ENCODE data around the gene METTL2B. TPM values are rescaled to one million over a fixed set of nuclear protein-coding genes. Genes with fewer than 3 reads are reported as not detected.

Gene METTL2B
- total RNA-seq, 2 donors from 2014 or later: 16.2 to 28.9 TPM

DNA sequence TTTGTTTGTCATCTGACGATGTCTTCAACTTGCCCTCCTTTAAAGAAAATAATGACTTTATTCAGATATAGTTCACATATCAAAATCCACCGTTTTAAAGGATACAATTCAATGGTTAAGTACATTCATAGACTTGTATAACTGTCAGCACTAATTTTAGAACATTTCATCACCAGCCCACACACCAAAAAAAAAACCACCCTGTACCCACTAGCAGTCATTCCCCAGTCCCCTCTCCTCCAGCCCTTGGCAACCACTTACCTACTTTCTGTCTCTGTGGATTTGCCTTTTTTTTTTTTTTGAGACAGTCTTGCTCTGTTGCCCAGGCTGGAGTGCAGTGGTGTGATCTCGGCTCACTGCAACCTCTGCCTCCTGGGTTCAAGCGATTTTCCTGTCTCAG lies 26.1 kb upstream of the METTL2B start:
- H3K36me3 ChIP-seq: no peaks in the 10 kb centered on the region
- intact Hi-C loops (cut with DNase I): loop anchor here (10.0 kb wide), 1 partner anchor 46 kb away; the partner anchor contains the start of gene IMPDH1
- H3K9me3 ChIP-seq: no peaks in the 10 kb centered on the region
- DNase-seq (ENCODE audit: low spot score): no peak
- no peaks in the 10 kb centered on the region for H3K27me3 ChIP-seq (replicated peaks; ENCODE audit: insufficient read depth)
- H3K27ac ChIP-seq: peak overlapping the region in 1 of 2 donors; percentile 36
- no peaks in the 10 kb centered on the region for H3K4me1 ChIP-seq (replicated peaks)
- TF ChIP-seq POLR2A (IDR thresholded peaks at IDR 0.05): no peak
- no peak for TF ChIP-seq POLR2AphosphoS5 (IDR thresholded peaks at IDR 0.05)
- TF ChIP-seq, protein P1, sequence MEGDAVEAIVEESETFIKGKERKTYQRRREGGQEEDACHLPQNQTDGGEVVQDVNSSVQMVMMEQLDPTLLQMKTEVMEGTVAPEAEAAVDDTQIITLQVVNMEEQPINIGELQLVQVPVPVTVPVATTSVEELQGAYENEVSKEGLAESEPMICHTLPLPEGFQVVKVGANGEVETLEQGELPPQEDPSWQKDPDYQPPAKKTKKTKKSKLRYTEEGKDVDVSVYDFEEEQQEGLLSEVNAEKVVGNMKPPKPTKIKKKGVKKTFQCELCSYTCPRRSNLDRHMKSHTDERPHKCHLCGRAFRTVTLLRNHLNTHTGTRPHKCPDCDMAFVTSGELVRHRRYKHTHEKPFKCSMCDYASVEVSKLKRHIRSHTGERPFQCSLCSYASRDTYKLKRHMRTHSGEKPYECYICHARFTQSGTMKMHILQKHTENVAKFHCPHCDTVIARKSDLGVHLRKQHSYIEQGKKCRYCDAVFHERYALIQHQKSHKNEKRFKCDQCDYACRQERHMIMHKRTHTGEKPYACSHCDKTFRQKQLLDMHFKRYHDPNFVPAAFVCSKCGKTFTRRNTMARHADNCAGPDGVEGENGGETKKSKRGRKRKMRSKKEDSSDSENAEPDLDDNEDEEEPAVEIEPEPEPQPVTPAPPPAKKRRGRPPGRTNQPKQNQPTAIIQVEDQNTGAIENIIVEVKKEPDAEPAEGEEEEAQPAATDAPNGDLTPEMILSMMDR (IDR thresholded peaks at IDR 0.05): no peak
- H3K4me3 ChIP-seq: no peak overlapping the region
- WGBS: 57% methylated on average over 4 of the region's 4 CpGs

DNA sequence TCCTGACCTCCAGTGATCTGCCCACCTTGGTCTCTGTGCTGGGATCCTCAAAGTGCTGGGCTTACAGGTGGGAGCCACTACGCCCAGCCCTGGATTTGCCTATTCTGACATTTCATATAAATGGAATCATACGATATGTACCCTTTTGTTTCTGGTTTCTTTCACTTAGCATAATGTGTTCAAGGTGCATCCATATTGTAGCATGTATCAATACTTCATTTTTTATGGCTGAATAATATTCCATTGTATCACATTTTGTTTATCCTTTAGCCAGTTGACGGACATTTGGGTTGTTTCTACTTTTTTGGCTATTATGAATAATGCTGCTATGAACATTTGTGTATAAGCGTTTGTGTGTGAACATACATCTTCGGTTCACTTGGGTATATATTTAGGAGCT lies 25.6 kb upstream of the METTL2B start:
- Histone ChIP-seq H3K9me3 (no peaks in the 10 kb centered on the region), H3K27me3 (replicated peaks; ENCODE audit: insufficient read depth) (no peaks in the 10 kb centered on the region), H3K4me3 (no peak overlapping the region), H3K36me3 (no peaks in the 10 kb centered on the region), H3K4me1 (replicated peaks) (no peaks in the 10 kb centered on the region), H3K27ac (peak overlapping the region in 1 of 2 donors; percentile 36)
- no peak for DNase-seq (ENCODE audit: low spot score)
- TF ChIP-seq POLR2AphosphoS5 (IDR thresholded peaks at IDR 0.05) (no peak), POLR2A (IDR thresholded peaks at IDR 0.05) (no peak)
- TF ChIP-seq, protein P1 (IDR thresholded peaks at IDR 0.05): no peak
- 92% methylated on average over 5 of the region's 5 CpGs for WGBS
- intact Hi-C loops (cut with DNase I): loop anchor here (10.0 kb wide), 1 partner anchor 46 kb away; the partner anchor contains the start of gene IMPDH1

DNA sequence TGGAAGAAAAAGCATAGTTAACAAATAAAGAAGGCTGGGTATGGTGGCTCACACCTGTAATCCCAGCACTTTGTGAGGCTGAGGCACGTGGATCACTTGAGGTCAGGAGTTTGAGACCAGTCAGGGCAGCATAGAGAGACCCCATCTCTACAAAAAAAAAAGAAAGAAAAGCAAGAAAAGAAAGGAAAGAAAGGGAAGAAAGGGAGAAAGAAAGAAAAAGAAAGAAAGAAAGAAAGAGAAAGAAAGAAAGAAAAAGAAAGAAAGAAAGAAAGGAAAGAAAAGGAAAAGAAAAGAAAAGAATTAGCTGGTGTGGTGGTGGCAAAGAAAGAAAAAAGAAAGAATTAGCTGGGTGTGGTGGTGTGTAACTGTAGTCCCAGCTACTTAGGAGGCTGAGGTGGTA lies 24.0 kb upstream of the METTL2B start:
- Histone ChIP-seq H3K4me1 (replicated peaks) (peaks cover 13% of the 10 kb centered on the region), H3K4me3 (no peak overlapping the region), H3K27ac (no peak overlapping the region), H3K9me3 (no peaks in the 10 kb centered on the region), H3K27me3 (replicated peaks; ENCODE audit: insufficient read depth) (no peaks in the 10 kb centered on the region), H3K36me3 (no peaks in the 10 kb centered on the region)
- DNase-seq (ENCODE audit: low spot score): no peak
- no peak for TF ChIP-seq POLR2A (IDR thresholded peaks at IDR 0.05)
- TF ChIP-seq, protein P1 (IDR thresholded peaks at IDR 0.05): no peak
- TF ChIP-seq POLR2AphosphoS5 (IDR thresholded peaks at IDR 0.05): no peak
- WGBS: 76% methylated on average over 1 of the region's 1 CpG
- intact Hi-C loops (cut with DNase I): loop anchor here (10.0 kb wide), 1 partner anchor 48 kb away; the partner anchor contains the start of gene IMPDH1

DNA sequence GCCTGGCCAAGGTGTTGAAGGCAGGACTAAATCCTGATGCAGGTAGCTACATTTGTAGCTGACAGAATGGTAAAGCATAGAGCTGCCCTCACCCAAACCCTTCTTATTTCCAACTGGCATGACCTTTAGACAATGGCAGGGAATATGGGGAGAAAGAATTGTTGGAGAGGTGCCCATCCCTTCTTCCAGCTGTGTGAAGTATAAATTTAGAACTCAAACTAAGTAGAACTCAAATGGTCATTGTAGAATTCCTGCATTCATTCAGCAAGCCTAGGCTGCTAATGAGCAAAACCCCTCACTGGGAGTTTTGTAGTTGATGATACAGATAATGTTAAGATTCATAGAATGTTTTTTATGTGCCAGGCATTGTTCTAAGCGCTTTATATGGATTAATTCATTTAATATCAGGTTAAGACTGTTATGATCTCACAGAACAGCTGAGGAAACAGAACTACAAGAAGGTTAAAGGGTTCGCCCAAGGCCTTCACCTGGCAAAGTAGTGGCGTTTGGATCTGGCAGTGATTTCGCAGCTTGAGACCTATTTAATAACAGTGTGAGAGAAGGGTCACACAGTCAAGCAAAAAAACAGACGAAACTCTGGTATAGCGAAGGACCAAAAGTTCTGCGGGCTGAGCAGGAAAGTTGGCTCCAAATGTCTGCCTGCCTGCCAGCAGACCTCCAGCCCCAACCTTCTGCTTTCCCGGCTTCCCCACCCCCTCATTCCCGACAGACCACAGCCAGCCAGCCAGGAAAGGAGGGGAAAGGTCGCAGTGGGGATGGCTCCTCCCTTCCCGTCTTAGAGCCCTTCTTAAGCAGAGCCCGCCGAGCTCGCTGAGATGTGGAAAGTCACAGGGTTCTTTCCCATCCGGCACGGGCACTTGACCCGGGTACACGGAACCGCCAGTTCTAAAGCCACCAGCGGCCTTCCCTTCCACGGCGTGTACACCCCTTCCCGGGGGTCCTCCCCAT lies 22.4 kb upstream of the METTL2B start:
- TF ChIP-seq POLR2AphosphoS5 (IDR thresholded peaks at IDR 0.05) (peak; percentile 39), POLR2A (IDR thresholded peaks at IDR 0.05) (no peak)
- TF ChIP-seq, protein P1 (IDR thresholded peaks at IDR 0.05): no peak

More for the DNA sequence above, 22.4 kb upstream of the METTL2B start:
- intact Hi-C loops (cut with DNase I): loop anchor here (10.0 kb wide), 1 partner anchor 49 kb away; the partner anchor contains the start of gene IMPDH1
- Histone ChIP-seq H3K27me3 (replicated peaks; ENCODE audit: insufficient read depth) (no peaks in the 10 kb centered on the region), H3K36me3 (no peaks in the 10 kb centered on the region), H3K4me1 (replicated peaks) (peaks cover 18% of the 10 kb centered on the region), H3K4me3 (no peak overlapping the region), H3K27ac (peak overlapping the region; percentile 88 to 90), H3K9me3 (no peaks in the 10 kb centered on the region)
- WGBS: 39% methylated on average over 23 of the region's 23 CpGs
- DNase-seq (ENCODE audit: low spot score): no peak

Data from prostate gland (tissue), 2 donors.